OCI-LY1 (cell line): ENCODE results near the gene IRS2.

Experiments
- H2AFZ ChIP-seq: fragments of 200-600 bp; sonication (generic), shearing (Covaris generic); 2 replicates; pipeline ENCODE4 v1.6.0; 2014; ENCODE audit warnings: antibody characterized with exemption, mild to moderate bottlenecking, low read length
- H3F3A ChIP-seq: fragments of 200-600 bp; sonication (generic), shearing (Covaris generic); 2 replicates; pipeline ENCODE4 v1.6.0; 2014; ENCODE audit warnings: mild to moderate bottlenecking, antibody characterized with exemption, low read length, moderate library complexity; ENCODE audit not compliant: insufficient read depth
- H3K27ac ChIP-seq: fragments of 200-600 bp; sonication (generic); 2 replicates; pipeline ENCODE4 v1.5.1; 2014; ENCODE audit warnings: low read length, mixed run types, mild to moderate bottlenecking, low read depth; ENCODE audit not compliant: poor library complexity, severe bottlenecking
- H3K27me3 ChIP-seq: fragments of 200-600 bp; sonication (generic); 2 replicates; pipeline ENCODE4 v1.6.0; 2014; ENCODE audit warnings: antibody characterized with exemption, mild to moderate bottlenecking, low read length, moderate library complexity; ENCODE audit not compliant: insufficient read depth
- H3K36me3 ChIP-seq: fragments of 200-600 bp; sonication (generic); 2 replicates; pipeline ENCODE4 v1.6.1; 2014; ENCODE audit warnings: mild to moderate bottlenecking, antibody characterized with exemption, low read length, moderate library complexity, mixed read lengths; ENCODE audit not compliant: insufficient read depth
- H3K4me1 ChIP-seq: fragments of 200-600 bp; sonication (generic); 2 replicates; pipeline ENCODE4 v1.5.1; 2014; ENCODE audit warnings: mild to moderate bottlenecking, low read length, moderate library complexity; ENCODE audit not compliant: insufficient read depth, severe bottlenecking
- H3K4me2 ChIP-seq: fragments of 200-600 bp; sonication (generic), shearing (Covaris generic); 2 replicates; pipeline ENCODE4 v1.6.1; 2014; ENCODE audit warnings: low read length
- H3K4me3 ChIP-seq: fragments of 200-600 bp; sonication (generic); 2 replicates; pipeline ENCODE4 v1.5.1; 2014; ENCODE audit warnings: low read length, low read depth, mild to moderate bottlenecking, mixed read lengths; ENCODE audit not compliant: poor library complexity, severe bottlenecking
- H3K79me2 ChIP-seq: fragments of 200-600 bp; shearing (Covaris generic); 2 replicates; pipeline ENCODE4 v1.6.1; 2016; ENCODE audit warnings: mixed run types, low read length, mixed read lengths; ENCODE audit not compliant: insufficient read depth
- H3K9ac ChIP-seq: fragments of 200-600 bp; sonication (generic), shearing (Covaris generic); 2 replicates; pipeline ENCODE4 v1.6.1; 2014; ENCODE audit warnings: mild to moderate bottlenecking, low read length, mixed read lengths
- H3K9me2 ChIP-seq: fragments of 200-600 bp; sonication (generic), shearing (Covaris generic); 2 replicates; pipeline ENCODE4 v1.6.1; 2014; ENCODE audit warnings: low read depth, mild to moderate bottlenecking, low read length, mixed read lengths
- H3K9me3 ChIP-seq: fragments of 200-600 bp; shearing (Covaris generic); 2 replicates; pipeline ENCODE4 v1.6.1; 2014; ENCODE audit warnings: low read length, mixed read lengths
- H4K20me1 ChIP-seq: fragments of 200-600 bp; sonication (generic), shearing (Covaris generic); 2 replicates; pipeline ENCODE4 v1.6.0; 2016; ENCODE audit warnings: mild to moderate bottlenecking, low read length; ENCODE audit not compliant: insufficient read depth
- EZH2 ChIP-seq: fragments of 200-600 bp; sonication (generic), shearing (Covaris generic); IDR thresholded peaks from 2 replicates; pipeline ENCODE4 v1.8.0; 2017; ENCODE audit warnings: borderline replicate concordance, mixed run types, mild to moderate bottlenecking, antibody characterized with exemption, low read length, moderate library complexity, mixed read lengths
- TF ChIP-seq, protein P1 (sequence below): fragments of 200-600 bp; sonication (generic), shearing (Covaris generic); IDR thresholded peaks from 2 replicates; pipeline ENCODE4 v1.5.1; 2017; ENCODE audit warnings: mild to moderate bottlenecking, antibody characterized with exemption, low read length, moderate library complexity, mixed read lengths

The IRS2 gene

DNA sequence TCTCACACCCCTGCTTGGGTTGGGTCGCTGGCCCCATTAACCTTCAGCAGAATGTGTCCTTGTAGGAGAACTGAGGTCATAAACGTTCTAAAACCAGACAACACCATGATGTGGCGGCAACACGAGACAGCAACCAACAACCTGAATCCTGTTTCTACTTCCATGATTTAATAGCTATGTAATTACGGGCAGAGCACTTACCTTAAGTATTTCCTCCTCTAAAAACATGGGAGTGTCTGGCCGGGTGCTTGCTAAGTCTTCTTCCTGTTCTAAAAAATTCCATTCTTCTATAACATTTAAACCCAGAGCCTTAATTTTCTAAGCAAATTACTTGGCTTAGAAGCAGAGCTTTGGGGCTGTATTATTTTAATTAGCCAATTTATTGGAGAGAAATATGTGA is 33.5 kb upstream of the IRS2 start:
- Histone ChIP-seq H3K27ac (no peak overlapping the region), H3K27me3 (no peaks in the 10 kb centered on the region), H4K20me1 (no peaks in the 10 kb centered on the region), H3K4me2 (no peak overlapping the region), H2AFZ (no peak overlapping the region), H3K4me3 (no peak overlapping the region), H3K36me3 (no peaks in the 10 kb centered on the region), H3K9me3 (no peaks in the 10 kb centered on the region), H3K9me2 (no peaks in the 10 kb centered on the region), H3F3A (no peaks in the 10 kb centered on the region), H3K79me2 (no peaks in the 10 kb centered on the region), H3K4me1 (no peaks in the 10 kb centered on the region), H3K9ac (no peak overlapping the region)
- TF ChIP-seq, protein P1, sequence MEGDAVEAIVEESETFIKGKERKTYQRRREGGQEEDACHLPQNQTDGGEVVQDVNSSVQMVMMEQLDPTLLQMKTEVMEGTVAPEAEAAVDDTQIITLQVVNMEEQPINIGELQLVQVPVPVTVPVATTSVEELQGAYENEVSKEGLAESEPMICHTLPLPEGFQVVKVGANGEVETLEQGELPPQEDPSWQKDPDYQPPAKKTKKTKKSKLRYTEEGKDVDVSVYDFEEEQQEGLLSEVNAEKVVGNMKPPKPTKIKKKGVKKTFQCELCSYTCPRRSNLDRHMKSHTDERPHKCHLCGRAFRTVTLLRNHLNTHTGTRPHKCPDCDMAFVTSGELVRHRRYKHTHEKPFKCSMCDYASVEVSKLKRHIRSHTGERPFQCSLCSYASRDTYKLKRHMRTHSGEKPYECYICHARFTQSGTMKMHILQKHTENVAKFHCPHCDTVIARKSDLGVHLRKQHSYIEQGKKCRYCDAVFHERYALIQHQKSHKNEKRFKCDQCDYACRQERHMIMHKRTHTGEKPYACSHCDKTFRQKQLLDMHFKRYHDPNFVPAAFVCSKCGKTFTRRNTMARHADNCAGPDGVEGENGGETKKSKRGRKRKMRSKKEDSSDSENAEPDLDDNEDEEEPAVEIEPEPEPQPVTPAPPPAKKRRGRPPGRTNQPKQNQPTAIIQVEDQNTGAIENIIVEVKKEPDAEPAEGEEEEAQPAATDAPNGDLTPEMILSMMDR: no peak

DNA sequence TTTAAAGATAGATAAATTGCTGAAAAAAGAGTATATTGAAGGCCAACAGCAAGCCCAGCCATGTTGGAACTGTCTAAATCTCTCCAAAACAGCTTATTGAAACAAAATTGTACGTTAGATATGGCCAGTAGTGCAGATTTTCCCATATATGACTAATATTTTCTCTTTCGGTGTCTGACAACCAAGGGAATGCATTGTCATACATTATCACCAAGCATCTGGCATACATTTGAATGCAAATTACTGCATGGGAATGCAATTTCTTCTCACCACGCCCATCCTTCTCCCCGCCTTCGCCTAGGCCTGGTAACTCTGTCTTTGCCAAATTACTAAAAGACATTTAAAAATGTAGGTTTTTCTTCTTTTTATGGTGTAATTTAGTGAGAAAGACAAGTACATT is 32.5 kb upstream of the IRS2 start:
- no peaks in the 10 kb centered on the region for H4K20me1 ChIP-seq
- no peak for TF ChIP-seq EZH2
- TF ChIP-seq, protein P1: no peak
- no peak overlapping the region for H3K4me3 ChIP-seq
- H3K27ac ChIP-seq: no peak overlapping the region
- no peaks in the 10 kb centered on the region for H3F3A ChIP-seq
- H3K4me2 ChIP-seq: no peak overlapping the region
- no peaks in the 10 kb centered on the region for H3K9me2 ChIP-seq
- H3K4me1 ChIP-seq: no peaks in the 10 kb centered on the region
- H3K9me3 ChIP-seq: no peaks in the 10 kb centered on the region
- no peaks in the 10 kb centered on the region for H3K79me2 ChIP-seq
- H3K9ac ChIP-seq: no peak overlapping the region
- H3K36me3 ChIP-seq: no peaks in the 10 kb centered on the region
- H2AFZ ChIP-seq: no peak overlapping the region
- H3K27me3 ChIP-seq: no peaks in the 10 kb centered on the region

DNA sequence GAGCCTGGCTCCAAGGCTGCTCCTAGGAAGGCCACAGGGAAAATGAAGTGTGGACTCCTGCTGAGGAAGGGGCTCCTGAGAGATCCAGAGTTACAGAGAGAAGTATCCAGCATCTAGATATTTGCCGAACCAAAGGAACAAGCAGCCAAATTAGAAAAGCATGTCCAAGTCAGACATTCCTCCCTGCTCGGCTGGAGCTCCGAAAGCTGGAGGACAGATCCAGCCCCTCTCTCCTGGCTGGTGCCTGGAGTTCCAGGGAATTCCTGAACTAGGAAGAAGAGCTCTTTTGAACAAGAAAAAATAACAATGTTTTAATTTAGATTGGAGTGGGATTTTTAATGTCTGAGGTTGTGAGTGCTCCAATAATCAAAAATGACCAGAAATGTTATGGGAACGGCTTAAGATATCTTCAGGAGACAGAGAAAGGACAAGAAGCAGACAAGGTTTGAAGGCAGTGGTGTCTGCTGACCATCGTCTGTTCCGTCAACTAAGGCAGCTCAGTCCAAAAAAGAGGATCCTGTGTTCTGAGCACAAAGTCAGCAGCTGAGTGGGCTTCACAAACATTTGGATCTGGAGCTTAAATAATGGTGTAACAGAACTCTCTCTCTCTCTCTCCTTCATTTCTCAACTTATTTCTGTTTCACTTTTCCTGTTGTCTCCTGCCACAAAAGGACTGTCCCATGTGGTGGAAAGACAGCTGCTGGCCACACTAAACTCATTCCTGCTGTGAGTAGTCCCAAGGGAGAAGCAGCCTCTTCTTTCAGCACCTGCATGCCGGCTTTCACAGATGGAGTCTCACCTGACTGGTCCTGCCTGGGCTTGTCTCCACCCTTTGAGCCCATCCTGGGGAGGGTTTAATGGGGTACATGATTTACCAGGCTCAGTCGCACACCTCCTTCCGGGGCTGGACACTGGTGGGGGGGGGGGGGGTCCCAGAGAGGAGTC is 31.5 kb upstream of the IRS2 start:
- Histone ChIP-seq H3K36me3 (no peaks in the 10 kb centered on the region), H3K9me3 (no peaks in the 10 kb centered on the region), H3K4me3 (no peak overlapping the region), H3K79me2 (no peaks in the 10 kb centered on the region), H3K9ac (no peak overlapping the region), H3K9me2 (no peaks in the 10 kb centered on the region), H3K27me3 (no peaks in the 10 kb centered on the region), H3F3A (no peaks in the 10 kb centered on the region), H3K27ac (no peak overlapping the region), H4K20me1 (no peaks in the 10 kb centered on the region), H2AFZ (no peak overlapping the region), H3K4me1 (no peaks in the 10 kb centered on the region), H3K4me2 (no peak overlapping the region)
- no peak for TF ChIP-seq EZH2
- TF ChIP-seq, protein P1: no peak
